ENCODE measurements around the gene FKBP1A. TPM values are rescaled to one million over a fixed set of nuclear protein-coding genes. Genes with fewer than 3 reads are reported as not detected.
A peak's percentile ranks its signal among the peaks of the same experiment; 100 is the strongest.
"Not testable (repeated sequence)": the region's sequence is repeated elsewhere in the genome, so short reads cannot be mapped to it uniquely, and the experiment has no call there.

Gene FKBP1A
- total RNA-seq, 1 donor from 2014 or later: 61.5 TPM

DNA sequence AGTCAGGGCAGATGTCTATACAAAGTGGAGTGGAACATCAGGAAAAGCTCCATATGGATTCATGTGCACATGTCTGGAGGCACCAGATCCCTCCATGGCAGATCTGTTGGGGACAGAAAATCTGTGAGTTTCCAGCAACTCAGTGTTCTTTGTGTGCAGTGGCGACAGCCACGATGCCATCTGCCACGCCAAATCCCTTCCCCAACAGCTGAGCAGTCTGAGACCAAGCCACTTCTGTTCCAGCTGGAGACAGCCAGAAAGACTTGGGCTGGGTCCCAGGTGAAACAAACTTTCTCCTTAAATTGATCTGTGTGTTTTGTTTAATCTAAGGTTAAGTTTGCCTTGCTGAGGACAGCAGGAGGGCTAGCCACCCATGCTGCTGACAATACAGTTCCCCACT is 22.9 kb downstream of the FKBP1A start:
- DNase-seq (ENCODE audit: low spot score) (no peak), ATAC-seq (no peak)

DNA sequence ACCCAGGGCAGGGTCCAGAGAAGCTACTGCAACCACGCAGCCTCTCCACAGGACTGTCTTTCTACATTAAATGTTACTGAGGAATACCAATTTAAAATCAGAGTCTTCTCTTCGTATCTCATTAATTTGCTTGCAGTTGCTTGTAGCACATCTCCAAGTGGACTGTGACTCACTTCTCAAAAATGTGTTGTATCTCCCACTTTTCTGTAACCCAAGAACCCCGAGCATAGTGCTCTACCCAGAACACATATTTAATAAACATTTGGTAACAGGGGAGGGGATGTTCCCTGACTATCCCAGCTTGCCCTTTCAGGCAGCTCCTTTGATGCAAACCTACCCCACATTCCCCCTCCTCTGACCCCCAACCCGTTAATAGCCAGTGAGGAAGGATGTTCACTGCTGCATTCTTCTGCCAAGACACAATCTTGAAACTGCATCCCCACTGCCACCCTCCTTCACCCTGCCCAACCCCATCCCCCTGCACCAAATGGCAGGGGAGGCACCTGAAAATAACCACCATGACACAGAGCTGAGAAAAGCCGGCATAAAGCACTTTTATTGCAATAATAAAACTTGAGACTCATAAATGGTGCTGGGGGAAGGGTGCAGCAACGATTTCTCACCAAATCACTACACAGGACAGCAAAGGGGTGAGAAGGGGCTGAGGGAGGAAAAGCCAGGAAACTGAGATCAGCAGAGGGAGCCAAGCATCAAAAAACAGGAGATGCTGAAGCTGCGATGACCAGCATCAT is 24.2 kb downstream of the FKBP1A start:
- DNase-seq (ENCODE audit: low spot score) (no peak), ATAC-seq (no peak)

DNA sequence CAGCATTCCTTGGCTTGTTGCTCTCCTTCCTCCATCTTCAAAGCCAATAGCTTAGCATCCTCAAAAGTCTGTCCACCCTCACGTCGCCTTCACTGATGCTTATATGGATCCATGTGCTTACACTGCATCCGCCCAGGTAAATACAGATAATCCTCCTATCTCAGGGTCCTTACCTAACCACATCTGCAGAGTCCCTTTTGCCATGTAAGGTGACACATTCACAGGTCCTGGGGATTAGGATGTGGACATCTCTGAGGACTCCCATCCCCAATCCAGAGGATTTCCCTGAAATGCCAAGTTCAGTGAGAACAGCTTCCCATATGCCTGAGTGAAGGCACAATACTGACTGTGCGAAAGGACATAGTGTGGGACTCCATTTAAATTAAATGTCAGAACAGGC is 25.4 kb downstream of the FKBP1A start:
- DNase-seq (ENCODE audit: low spot score): no peak
- ATAC-seq: no peak

- no peak for DNase-seq (ENCODE audit: low spot score)
- no peak for ATAC-seq
Measured at GRCh38 chr20:1364106-1364505, 28.7 kb downstream of the FKBP1A start.

DNA sequence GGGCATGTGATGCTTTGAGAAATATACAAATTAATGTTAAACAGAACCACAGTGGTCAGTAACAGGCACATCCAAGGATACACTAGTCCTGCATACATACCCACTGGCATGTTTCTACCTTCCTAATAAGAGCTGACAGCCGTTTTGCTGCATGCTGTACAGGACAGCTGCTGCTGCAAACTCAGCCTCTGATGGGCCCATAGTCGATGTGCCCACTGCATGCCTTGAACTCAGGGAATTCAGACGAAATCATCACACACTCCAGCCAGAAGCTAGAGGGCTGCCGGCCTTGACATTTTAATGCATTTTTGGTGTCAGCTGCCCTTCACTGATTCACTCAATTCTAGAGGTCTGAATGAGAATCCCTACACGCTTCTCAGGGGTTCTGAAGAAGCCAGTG is 29.3 kb downstream of the FKBP1A start:
- ATAC-seq: no peak

DNA sequence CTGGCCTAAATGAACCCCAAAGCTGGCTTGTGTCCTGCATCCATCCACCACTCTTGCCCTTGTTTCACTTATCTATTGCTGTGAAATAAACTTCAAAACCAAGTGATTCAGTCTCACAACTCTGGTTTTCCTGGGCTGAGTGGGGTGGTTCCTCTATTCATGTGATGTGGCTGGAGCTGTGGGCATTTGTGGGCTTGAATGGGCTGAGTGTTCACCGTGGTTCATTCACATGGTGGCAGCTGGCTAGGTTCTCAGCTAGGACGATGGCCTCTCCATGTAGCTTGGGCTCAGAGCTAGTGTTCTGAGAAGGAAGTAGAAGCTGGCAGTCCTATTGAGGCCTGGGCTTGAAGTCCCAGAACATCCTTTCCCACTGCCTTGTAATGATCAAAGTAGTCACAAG is 30.4 kb downstream of the FKBP1A start:
- no peak for DNase-seq (ENCODE audit: low spot score)
- ATAC-seq: no peak

More for the DNA sequence above, 29.3 kb downstream of the FKBP1A start:
- DNase-seq (ENCODE audit: low spot score): no peak

- ATAC-seq: no peak
- no peak for DNase-seq (ENCODE audit: low spot score)
Measured at GRCh38 chr20:1360094-1360846, 32.6 kb downstream of the FKBP1A start.

- DNase-seq (ENCODE audit: low spot score): no peak
Measured at GRCh38 chr20:1357921-1358671, 34.8 kb downstream of the FKBP1A start.

DNA sequence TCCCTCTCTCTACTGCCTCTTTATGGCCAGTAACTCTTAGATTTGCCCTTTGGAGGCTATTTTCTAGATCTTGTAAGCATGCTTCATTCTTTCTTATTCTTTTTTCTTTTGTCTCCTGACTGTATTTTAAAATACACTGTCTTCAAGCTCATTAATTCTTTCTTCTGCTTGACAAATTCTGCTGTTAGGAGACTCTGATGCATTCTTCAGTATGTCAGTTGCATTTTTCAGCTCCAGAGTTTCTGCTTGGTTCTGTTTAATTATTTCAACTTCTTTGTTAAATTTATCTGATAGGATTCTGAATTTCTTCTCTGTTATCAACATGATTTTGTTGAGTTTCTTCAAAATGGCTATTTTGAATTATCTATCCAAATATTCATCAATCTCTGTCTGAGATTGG is 38.9 kb downstream of the FKBP1A start:
- ATAC-seq (no peak), DNase-seq (ENCODE audit: low spot score) (no peak)

More at GRCh38 chr20:1357921-1358671, 34.8 kb downstream of the FKBP1A start:
- no peak for ATAC-seq

DNA sequence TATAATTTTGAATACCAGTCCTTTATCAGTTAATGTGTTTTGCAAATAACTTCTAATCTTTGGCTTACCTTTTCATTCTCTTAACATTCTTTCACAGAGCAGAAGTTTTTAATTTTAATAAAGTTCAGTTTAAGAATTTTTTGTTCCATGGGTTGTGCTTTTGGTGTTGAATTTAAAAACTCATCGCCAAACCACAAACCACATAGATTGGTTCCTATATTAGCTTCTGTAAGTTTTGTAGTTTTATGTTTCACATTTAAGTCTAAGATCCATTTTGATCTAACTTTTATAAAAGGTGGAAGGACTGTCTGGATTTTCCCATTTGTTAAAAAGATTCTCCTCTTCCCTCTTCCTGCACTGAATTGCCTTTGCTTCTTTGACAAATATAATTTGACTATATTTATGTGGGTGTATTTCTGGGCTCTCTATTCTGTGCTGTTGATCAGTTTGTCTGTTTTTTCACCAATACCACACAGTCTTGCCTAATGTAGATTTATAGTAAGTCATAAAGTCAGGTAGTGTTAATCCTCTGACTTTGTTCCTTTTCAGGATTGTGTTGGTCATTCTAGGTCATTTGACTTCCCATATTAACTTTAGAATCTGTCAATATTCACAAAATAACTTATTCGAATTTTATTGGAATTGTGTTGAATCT is 46.4 kb downstream of the FKBP1A start:
- ATAC-seq: no peak

GRCh38 chr20:1345756-1346093 is 47.1 kb downstream of the FKBP1A start:
- DNase-seq (ENCODE audit: low spot score) (no peak), ATAC-seq (no peak)

More for the DNA sequence above, 46.4 kb downstream of the FKBP1A start:
- DNase-seq (ENCODE audit: low spot score): no peak

- ATAC-seq: no peak
- DNase-seq (ENCODE audit: low spot score): no peak
Measured at GRCh38 chr20:1345030-1345755, 47.7 kb downstream of the FKBP1A start.

DNA sequence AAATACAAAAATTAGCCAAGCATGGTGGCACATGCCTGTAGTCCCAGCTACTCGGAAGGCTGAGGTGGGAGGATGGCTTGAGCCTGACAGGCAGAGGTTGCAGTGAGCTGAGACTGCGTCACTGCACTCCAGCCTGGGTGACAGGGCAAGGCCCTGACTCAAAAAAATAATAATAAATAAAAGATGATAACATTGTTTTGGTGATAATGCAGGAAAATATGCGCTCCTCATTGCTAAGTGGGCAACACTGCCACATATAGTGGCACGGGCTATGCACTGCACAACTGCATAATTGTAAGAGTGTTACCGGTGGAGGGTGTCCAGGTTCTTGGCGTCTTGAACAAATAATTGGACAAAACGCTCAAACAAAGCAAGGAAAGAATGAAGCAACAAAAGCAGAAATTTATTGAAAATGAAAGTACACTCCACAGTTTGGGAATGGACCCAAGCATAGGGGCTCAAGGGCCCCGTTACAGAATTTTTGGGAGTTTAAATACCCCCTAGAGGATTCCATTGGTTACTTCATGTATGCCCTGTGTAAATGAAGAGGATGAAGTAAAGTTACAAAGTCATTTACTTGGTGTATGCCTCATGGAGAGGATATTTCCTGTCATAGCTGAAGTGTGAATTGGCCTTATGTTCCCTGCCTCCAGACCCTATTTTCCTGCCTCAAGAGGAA is 49.3 kb downstream of the FKBP1A start:
- DNase-seq (ENCODE audit: low spot score); ATAC-seq: not testable (repeated sequence)

DNA sequence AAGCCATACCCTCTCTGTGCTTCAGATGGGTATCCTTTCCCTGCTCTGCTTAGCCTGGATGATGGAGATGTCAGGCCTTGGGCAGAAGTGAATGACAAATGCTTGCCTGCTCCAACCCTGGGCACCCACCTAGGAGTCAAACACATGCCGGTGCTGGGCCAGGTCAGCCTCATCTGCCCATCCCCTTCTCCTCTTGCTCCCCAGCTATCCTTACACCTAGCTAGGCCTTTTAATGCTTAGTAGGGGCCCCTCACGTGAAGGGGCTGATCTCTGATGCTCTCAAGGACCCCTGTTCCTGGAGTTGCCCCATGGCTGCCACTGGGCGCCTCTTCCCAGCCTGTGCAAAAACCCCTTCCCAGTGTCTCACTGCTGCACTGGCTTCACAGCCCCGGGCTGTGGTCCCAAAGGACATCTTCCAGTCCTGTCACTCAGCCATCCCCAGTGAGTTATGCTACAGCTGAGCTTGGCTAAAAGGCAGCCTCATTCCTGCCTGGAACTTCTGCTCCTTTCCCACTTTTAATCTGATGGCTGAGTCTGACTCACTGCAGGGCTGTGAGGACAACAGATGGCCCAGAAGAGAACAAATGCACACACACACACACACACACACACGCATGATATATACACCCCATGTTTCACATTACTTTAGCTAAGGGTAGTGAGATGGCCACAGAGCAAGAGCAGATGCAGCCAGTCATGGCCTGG is 51.1 kb downstream of the FKBP1A start:
- DNase-seq (ENCODE audit: low spot score): no peak
- ATAC-seq: no peak

GRCh38 chr20:1338801-1339200 is 54.1 kb downstream of the FKBP1A start:
- ATAC-seq (no peak), DNase-seq (ENCODE audit: low spot score) (no peak)

- DNase-seq (ENCODE audit: low spot score): peak; percentile 43
- ATAC-seq: no peak
Measured at GRCh38 chr20:1338096-1338495, 54.8 kb downstream of the FKBP1A start.

DNA sequence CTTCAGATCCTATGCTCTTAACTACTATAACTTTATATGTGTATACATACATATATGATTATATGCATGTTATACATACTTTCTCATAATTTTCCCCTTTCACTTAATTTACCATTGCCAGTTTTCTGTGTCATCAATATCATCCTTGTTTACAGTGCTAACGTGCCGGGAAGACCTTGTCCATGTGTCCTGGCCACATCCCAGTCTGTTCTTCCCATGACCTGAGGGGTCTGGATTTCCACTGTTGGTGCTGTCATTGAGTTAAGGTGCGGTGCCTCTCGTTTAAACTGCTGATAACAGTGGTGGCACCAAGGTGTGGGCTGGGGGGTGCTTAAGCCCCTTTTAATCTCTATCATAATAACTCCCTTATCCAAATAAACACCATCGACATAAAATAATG is 55.4 kb downstream of the FKBP1A start:
- ATAC-seq (no peak), DNase-seq (ENCODE audit: low spot score) (no peak)

DNA sequence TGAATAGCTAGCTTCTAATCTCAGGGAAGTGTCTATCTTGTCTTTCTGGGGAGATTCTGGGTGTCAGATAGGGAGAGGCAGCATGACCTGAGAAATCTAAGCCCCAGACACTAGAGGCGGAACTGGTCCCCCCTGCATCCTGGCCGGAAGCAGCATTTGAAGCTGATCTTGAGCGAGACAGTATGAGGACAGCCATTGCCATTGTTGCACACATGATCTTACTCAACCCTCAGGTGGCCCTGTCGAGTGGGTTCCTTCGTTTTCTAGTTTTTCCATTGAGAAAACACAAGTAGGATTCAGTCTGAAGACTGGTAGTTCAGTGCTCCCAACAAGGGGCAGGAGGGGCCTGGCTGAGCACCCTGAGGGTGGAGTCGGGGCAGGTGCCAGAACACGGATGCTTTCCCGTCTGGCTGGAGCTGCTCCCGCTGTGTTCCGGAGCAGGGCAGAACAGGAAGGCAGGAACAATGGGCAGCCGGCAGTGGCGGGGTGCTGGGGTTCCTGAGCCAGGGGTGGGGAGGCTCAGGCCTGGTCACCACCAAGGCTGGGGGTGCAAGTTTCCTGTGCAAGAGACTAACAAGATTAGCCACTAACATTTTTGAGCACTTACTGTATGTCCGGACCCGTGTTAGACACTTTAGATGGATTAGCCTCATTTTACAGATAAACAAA is 56.0 kb downstream of the FKBP1A start:
- DNase-seq (ENCODE audit: low spot score): peak; percentile 84
- peak; percentile 93 for ATAC-seq

Measured in left lobe of liver (tissue), 2 donors.